ENCODE data around the gene RIPOR2. TPM values are rescaled to one million over a fixed set of nuclear protein-coding genes. Genes with fewer than 3 reads are reported as not detected.

RIPOR2 gene
- total and polyA plus RNA-seq, 2 experiments from 2014 or later = 3.2 to 3.3 TPM

DNA sequence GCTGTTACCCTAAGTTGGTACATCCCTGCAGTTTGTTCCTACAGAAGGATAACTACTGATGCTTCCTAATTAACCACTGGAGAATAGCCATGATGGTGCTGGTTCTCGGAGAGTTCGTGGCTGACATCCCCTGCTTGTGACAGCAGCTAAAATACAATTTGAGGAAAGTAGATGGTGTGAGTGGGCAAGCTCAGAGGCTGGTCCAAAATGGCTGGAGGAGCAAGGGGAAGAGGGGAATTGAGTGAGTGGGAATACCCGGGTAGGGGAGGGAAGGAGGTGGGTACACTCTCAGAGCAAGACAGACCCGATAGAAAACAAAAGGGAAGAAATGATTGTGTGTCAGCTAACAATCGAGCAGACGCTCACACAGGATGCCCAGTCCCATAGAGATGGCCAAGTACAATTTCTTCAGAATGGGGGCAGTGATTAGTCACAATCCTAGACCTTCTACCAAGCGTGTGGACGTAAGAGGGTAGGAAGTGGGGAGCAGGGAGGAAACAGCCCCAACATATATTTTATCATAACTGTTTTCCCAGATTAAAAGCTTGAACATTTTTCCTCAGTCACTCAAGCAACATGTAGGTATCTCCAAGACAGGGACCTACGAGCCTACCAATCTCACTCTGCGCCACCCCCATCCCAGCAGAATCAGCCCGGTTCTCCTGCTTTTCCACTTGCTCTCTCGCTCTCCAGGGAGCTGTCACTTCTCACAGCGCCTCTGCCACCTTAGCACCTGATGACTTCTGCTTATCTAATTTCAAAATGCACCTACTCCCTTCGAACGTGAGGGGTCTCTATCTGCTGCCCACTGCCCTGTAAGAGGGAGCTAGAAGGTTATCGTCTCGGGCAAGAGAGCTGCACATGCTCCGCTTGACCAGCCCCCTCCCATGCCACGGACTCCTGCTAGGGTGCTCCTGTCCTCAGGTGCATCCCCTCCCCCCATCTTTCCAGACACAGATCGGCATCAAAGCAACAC lies 26.2 kb downstream of the RIPOR2 start:
- Histone ChIP-seq H4K20me1 (ENCODE audit: insufficient read depth) (no peaks in the 10 kb centered on the region), H3K9me2 (ENCODE audit: insufficient read depth) (no peaks in the 10 kb centered on the region), H3K9ac (peak overlapping the region; percentile 22; the same call in 1 of the 2 replicates), H3F3A (ENCODE audit: insufficient read depth) (peaks cover 7% of the 10 kb centered on the region), H3K4me2 (ENCODE audit: unreplicated experiment) (peak overlapping the region; percentile 98), H3K79me2 (ENCODE audit: insufficient read depth) (no peaks in the 10 kb centered on the region), H2AFZ (peak overlapping the region; percentile 17; the same call in 1 of the 2 replicates), H3K4me1 (ENCODE audit: insufficient read depth) (peaks cover 21% of the 10 kb centered on the region), H3K9me3 (ENCODE audit: low read depth) (no peaks in the 10 kb centered on the region), H3K36me3 (ENCODE audit: low read depth) (no peaks in the 10 kb centered on the region), H3K27ac (peak overlapping the region; percentile 9; the same call in 1 of the 2 replicates), H3K27me3 (replicated peaks; ENCODE audit: insufficient read depth) (peaks cover 16% of the 10 kb centered on the region; the same call in 1 of the 2 replicates), H3K4me3 (peak overlapping the region; percentile 78)
- DNase-seq = peak; percentile 34
- WGBS, 2 experiments (ENCODE audit: low coverage in 1 of 2, low lambda C conversion rate in 2 of 2, missing lambda C conversion rate in 2 of 2) = 49 to 54% methylated on average over 20 of the region's 20 CpGs
- TF ChIP-seq EZH2phosphoT487 (IDR thresholded peaks at IDR 0.05; ENCODE audit: insufficient read depth, low read depth) = no peak
- no peak for TF ChIP-seq EZH2 (IDR thresholded peaks at IDR 0.05; ENCODE audit: insufficient read depth, poor library complexity, severe bottlenecking)
- in situ Hi-C loops (cut with MboI) = no loop called here

DNA sequence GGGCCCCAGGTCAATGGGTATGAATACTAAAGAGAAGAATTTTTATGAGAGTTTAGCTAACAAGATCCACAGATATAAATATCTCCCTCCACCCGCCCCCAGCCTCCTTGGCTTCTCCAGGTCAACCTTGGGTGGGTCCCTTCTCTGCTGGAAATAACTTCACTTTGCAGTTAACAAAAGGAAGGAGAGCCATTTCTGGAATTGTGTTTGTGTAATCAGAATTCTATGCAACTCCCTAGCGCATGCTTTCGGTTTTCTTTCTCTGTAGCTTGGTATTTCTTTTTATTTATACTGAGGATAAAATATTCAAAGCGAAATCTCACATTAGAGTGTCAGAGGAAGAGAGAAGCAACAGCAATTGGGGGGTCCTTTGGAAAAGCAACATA lies 27.1 kb downstream of the RIPOR2 start:
- TF ChIP-seq EZH2 (IDR thresholded peaks at IDR 0.05; ENCODE audit: insufficient read depth, poor library complexity, severe bottlenecking) = no peak
- TF ChIP-seq EZH2phosphoT487 (IDR thresholded peaks at IDR 0.05; ENCODE audit: insufficient read depth, low read depth) = no peak
- peaks cover 13% of the 10 kb centered on the region; the same call in 1 of the 2 replicates for H3K27me3 ChIP-seq (replicated peaks; ENCODE audit: insufficient read depth)
- H3K4me1 ChIP-seq (ENCODE audit: insufficient read depth) = peaks cover 21% of the 10 kb centered on the region
- 16 to 21% methylated on average over 4 of the region's 4 CpGs for WGBS, 2 experiments (ENCODE audit: low coverage in 1 of 2, low lambda C conversion rate in 2 of 2, missing lambda C conversion rate in 2 of 2)
- peaks cover 7% of the 10 kb centered on the region for H3F3A ChIP-seq (ENCODE audit: insufficient read depth)
- H3K27ac ChIP-seq = peak overlapping the region; percentile 9; the same call in 1 of the 2 replicates
- peak overlapping the region; percentile 98 for H3K4me2 ChIP-seq (ENCODE audit: unreplicated experiment)
- in situ Hi-C loops (cut with MboI) = no loop called here
- H3K4me3 ChIP-seq = peak overlapping the region; percentile 78
- no peaks in the 10 kb centered on the region for H3K79me2 ChIP-seq (ENCODE audit: insufficient read depth)
- H4K20me1 ChIP-seq (ENCODE audit: insufficient read depth) = no peaks in the 10 kb centered on the region
- peak overlapping the region; percentile 17 for H2AFZ ChIP-seq
- no peaks in the 10 kb centered on the region for H3K36me3 ChIP-seq (ENCODE audit: low read depth)
- H3K9me2 ChIP-seq (ENCODE audit: insufficient read depth) = no peaks in the 10 kb centered on the region
- H3K9ac ChIP-seq = peak overlapping the region; percentile 22; the same call in 1 of the 2 replicates
- no peaks in the 10 kb centered on the region for H3K9me3 ChIP-seq (ENCODE audit: low read depth)
- peak; percentile 55 for DNase-seq

DNA sequence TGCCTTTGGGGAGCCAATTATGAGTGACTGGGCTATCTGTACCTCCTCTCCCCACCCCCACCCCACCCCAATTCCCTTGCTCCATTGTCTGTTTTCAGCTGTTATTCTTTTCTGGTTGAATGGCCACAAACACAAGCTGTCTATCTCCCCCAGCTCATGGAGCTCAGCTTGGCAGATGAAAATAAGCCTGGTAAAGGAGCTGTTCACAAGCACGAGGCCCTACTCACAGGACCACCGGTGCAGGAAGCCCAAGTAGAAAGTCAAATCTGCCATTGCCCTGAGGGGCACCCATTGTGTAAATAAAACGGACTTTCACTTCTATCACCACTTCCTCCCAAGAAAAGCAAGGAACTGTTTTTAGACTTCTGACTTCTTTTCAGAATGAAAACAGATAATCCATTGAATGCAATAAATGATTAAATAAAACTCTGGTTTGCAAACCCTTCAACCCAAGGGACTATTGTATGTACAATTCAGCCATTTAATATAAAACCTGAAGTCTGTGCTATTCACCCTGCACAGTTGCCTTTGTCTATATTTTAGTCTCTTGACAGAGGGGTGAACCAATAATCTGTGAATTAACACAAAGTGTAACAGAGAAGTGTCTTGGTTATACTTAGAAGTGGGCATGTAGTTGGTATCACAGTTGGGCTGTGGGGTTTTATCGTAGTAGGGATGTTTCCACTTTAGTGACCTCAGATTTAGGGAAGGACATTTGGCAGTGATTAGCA lies 27.7 kb downstream of the RIPOR2 start:
- H3K4me3 ChIP-seq = peak overlapping the region; percentile 78
- in situ Hi-C loops (cut with MboI) = no loop called here
- H2AFZ ChIP-seq = no peak overlapping the region
- no peaks in the 10 kb centered on the region for H3K79me2 ChIP-seq (ENCODE audit: insufficient read depth)
- peak; percentile 10 for DNase-seq
- 34 to 36% methylated on average over 4 of the region's 4 CpGs for WGBS, 2 experiments (ENCODE audit: low coverage in 1 of 2, low lambda C conversion rate in 2 of 2, missing lambda C conversion rate in 2 of 2)
- H3K4me2 ChIP-seq (ENCODE audit: unreplicated experiment) = peak overlapping the region; percentile 98
- H3K9me3 ChIP-seq (ENCODE audit: low read depth) = no peaks in the 10 kb centered on the region
- TF ChIP-seq EZH2phosphoT487 (IDR thresholded peaks at IDR 0.05; ENCODE audit: insufficient read depth, low read depth) (no peak), EZH2 (IDR thresholded peaks at IDR 0.05; ENCODE audit: insufficient read depth, poor library complexity, severe bottlenecking) (no peak)
- H4K20me1 ChIP-seq (ENCODE audit: insufficient read depth) = no peaks in the 10 kb centered on the region
- H3K9me2 ChIP-seq (ENCODE audit: insufficient read depth) = no peaks in the 10 kb centered on the region
- peaks cover 24% of the 10 kb centered on the region for H3K4me1 ChIP-seq (ENCODE audit: insufficient read depth)
- peaks cover 7% of the 10 kb centered on the region for H3F3A ChIP-seq (ENCODE audit: insufficient read depth)
- 0 out of 2 replicates have a peak overlapping the region, but pooled peaks have one; percentile 9 for H3K27ac ChIP-seq
- H3K27me3 ChIP-seq (replicated peaks; ENCODE audit: insufficient read depth) = peaks cover 9% of the 10 kb centered on the region; the same call in 1 of the 2 replicates
- no peak overlapping the region for H3K9ac ChIP-seq
- H3K36me3 ChIP-seq (ENCODE audit: low read depth) = no peaks in the 10 kb centered on the region

DNA sequence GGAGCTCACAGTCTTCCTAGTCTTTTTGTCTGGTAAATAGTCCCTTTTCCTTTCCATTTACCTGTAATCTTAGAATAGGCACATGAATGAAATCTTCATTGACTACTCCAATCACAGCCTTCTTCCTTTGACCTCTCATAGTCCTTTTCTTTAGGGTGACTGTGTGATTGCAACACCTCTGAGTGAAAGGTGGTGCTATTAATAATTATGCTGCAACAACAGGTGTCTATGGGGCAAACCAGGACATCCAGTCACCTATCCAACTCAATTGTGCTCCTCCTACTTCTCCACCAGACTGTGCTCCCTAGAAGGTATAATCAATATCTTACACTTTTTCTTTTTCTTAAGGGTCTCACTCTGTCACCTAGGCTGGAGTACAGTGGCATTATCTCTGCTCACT lies 29.4 kb downstream of the RIPOR2 start:
- no peak for TF ChIP-seq EZH2 (IDR thresholded peaks at IDR 0.05; ENCODE audit: insufficient read depth, poor library complexity, severe bottlenecking)
- no peak for TF ChIP-seq EZH2phosphoT487 (IDR thresholded peaks at IDR 0.05; ENCODE audit: insufficient read depth, low read depth)
- in situ Hi-C loops (cut with MboI) = no loop called here
- Histone ChIP-seq H3K4me3 (no peak overlapping the region), H3K9me2 (ENCODE audit: insufficient read depth) (no peaks in the 10 kb centered on the region), H3K36me3 (ENCODE audit: low read depth) (no peaks in the 10 kb centered on the region), H3K4me2 (ENCODE audit: unreplicated experiment) (no peak overlapping the region), H3K9me3 (ENCODE audit: low read depth) (no peaks in the 10 kb centered on the region), H3K9ac (no peak overlapping the region), H3K79me2 (ENCODE audit: insufficient read depth) (no peaks in the 10 kb centered on the region), H3K27ac (no peak overlapping the region), H3F3A (ENCODE audit: insufficient read depth) (peaks cover 11% of the 10 kb centered on the region), H2AFZ (no peak overlapping the region), H4K20me1 (ENCODE audit: insufficient read depth) (no peaks in the 10 kb centered on the region), H3K27me3 (replicated peaks; ENCODE audit: insufficient read depth) (no peaks in the 10 kb centered on the region), H3K4me1 (ENCODE audit: insufficient read depth) (peaks cover 42% of the 10 kb centered on the region)
- no peak for DNase-seq

All from GM23248 (cell line).